Keratinocyte (primary cell): Measurements from ENCODE around the gene LRBA.

Experiments used
- EZH2 ChIP-seq: IDR thresholded peaks from one replicate; pipeline ENCODE4 v1.6.1; 2012; ENCODE audit warnings: inconsistent platforms, mild to moderate bottlenecking, low read length, moderate library complexity
- TF ChIP-seq, protein P1 (sequence below), 3 experiments: IDR thresholded peaks in 1 of 3; conservative IDR thresholded peaks in 1 of 3; optimal IDR thresholded peaks in 1 of 3; 2 replicates in 2 of 3; 3 replicates in 1 of 3; pipeline versions ENCODE3 to v1.5.1; 2011; ENCODE audit warnings: low read length in 3 of 3, mild to moderate bottlenecking in 3 of 3, moderate library complexity in 2 of 3, control low read depth in 1 of 3, inconsistent platforms in 1 of 3; ENCODE audit not compliant: insufficient read depth in 2 of 3; ENCODE audit errors: extremely low read depth in 1 of 3

DNA sequence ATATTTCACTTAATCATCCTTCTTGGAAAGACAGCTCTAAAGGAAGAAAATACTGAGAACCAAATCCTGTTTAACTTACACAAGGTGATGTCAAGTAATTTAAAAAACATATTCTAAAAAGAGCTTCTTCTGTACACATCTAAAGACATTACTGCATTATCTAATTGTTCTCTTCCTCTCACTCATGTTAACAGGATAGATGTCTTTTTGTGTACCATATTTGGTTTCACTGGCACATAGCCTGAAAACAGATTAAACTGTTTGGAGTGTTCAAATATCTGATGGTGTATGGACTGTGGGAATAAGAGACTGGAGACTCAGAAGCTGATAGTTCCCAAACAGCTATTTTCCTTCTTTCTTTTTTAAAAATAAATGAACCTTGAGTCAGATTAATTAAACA lies 646.4 kb downstream of the LRBA start:
- TF ChIP-seq, protein P1, sequence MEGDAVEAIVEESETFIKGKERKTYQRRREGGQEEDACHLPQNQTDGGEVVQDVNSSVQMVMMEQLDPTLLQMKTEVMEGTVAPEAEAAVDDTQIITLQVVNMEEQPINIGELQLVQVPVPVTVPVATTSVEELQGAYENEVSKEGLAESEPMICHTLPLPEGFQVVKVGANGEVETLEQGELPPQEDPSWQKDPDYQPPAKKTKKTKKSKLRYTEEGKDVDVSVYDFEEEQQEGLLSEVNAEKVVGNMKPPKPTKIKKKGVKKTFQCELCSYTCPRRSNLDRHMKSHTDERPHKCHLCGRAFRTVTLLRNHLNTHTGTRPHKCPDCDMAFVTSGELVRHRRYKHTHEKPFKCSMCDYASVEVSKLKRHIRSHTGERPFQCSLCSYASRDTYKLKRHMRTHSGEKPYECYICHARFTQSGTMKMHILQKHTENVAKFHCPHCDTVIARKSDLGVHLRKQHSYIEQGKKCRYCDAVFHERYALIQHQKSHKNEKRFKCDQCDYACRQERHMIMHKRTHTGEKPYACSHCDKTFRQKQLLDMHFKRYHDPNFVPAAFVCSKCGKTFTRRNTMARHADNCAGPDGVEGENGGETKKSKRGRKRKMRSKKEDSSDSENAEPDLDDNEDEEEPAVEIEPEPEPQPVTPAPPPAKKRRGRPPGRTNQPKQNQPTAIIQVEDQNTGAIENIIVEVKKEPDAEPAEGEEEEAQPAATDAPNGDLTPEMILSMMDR (optimal IDR thresholded peaks at IDR 0.05 in 1 of 3, IDR thresholded peaks at IDR 0.05 in 1 of 3, conservative IDR thresholded peaks at IDR 0.05 in 1 of 3; ENCODE audit: extremely low read depth in 1 of 3, insufficient read depth in 2 of 3, low read length in 3 of 3): no peak
- TF ChIP-seq EZH2: no peak
